Measurements from ENCODE around the gene IRF2.

DNA sequence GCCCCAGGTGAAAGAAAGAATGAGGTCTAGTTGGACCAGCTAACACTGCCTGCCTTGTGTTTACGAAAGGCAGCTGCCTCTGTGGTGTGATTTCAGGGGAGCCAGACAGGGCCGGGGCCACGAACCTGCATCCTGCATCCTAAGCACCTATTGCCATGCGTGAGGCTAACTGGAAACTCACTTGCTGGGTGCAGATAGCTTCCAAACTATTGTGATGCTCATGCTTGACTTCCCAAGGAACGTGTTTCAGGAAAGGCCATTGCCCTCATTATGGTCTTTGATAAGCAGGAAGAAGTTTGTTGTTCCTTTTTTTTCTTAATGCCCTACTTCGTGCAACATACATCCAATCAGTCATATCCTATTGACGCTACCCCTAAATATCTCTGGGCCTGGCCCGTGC is 2.3 kb upstream of the IRF2 start:
- TF ChIP-seq POLR2A (IDR thresholded peaks at IDR 0.05) (no peak), EP300 (IDR thresholded peaks at IDR 0.05) (no peak)
- TF ChIP-seq, protein P1, sequence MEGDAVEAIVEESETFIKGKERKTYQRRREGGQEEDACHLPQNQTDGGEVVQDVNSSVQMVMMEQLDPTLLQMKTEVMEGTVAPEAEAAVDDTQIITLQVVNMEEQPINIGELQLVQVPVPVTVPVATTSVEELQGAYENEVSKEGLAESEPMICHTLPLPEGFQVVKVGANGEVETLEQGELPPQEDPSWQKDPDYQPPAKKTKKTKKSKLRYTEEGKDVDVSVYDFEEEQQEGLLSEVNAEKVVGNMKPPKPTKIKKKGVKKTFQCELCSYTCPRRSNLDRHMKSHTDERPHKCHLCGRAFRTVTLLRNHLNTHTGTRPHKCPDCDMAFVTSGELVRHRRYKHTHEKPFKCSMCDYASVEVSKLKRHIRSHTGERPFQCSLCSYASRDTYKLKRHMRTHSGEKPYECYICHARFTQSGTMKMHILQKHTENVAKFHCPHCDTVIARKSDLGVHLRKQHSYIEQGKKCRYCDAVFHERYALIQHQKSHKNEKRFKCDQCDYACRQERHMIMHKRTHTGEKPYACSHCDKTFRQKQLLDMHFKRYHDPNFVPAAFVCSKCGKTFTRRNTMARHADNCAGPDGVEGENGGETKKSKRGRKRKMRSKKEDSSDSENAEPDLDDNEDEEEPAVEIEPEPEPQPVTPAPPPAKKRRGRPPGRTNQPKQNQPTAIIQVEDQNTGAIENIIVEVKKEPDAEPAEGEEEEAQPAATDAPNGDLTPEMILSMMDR (IDR thresholded peaks at IDR 0.05): no peak
